Left kidney (tissue), 2 donors: ENCODE data around the gene CDH22. TPM values are rescaled to one million over a fixed set of nuclear protein-coding genes. Genes with fewer than 3 reads are reported as not detected.

Source experiments
- DNase-seq: peaks from one replicate; pipeline ENCODE4 v3.0.0-alpha.2; 2013
- polyA plus RNA-seq: library from polyadenylated mRNA; unstranded; fragments of 120-200 nt; gene quantifications from one replicate; pipeline ENCODE4 v1.2.1, GENCODE V29; 2013; ENCODE audit not compliant: insufficient read length

The CDH22 gene
- polyA plus RNA-seq, 1 donor: not detected

DNA sequence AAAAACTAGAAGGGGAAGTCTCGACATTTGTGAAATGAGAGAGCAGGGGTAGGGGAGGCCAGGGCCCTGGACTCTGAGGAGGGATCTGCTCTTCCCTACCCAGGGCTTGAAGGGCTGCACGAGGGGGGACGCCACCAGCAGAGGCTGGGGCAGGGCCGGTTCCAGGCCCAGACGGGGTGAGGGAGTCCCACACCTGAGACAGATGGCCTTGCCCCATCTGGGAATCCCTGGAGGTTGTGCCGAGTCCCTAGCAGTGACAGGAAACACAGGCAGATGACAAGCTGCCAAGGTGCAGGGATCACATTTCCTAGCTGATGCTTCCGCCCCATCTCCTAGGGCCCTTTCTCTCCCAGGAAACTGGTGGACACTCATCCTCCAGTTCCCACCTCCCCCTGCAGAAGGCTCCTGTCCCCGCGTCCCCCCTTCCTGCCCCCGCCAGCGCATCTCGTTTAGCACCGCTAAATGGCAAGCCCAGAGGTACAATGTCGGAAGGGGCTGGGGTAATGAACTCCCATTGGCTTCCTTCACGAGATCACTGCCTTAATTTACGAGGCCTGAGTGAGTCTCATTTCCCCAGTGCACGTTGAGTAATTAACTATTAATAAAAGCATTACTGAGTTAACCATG lies 35.2 kb upstream of the CDH22 start:
- DNase-seq: no peak

DNA sequence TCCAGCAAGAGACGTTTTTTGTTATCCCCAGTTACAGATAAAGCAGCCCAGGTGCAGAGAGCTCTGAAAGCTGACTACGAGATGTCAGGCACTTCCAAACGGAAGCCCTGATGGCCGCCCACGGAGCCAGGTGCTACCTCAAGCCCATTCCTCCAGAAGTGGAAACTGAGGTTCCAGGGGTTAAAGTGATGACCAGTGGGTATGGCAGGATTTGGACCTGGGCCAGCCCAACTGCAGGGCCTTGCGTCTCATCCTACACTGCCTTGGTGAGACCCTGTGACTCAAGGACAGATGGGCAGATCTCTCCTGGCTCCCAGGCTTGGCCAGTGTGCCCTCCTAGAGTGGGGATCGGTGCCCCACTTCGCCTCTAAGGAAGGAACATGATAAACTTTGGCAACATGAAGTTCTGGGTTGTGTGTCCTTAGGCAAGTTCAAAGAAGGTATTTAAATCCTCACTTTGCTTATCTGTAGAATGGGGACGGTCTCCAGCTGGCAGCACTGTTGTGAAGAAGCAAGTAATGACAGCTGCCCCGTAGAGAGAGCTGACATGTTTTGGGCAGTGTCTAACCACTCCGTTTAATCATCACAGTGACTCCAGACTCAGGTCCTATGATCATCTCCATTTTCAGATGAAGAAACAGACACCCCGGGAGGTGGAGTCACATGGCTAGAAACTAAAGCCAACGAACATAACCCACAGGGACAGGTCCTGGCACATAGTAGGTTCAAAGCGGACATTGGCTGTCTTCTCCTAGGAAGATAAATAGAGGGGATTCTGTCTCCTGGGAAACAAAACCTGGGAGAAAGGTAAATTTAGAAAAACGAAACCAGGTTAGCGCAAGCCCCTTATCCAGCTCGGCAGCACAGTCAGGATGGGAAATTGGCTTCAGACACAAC lies 34.4 kb upstream of the CDH22 start:
- DNase-seq: no peak

- no peak for DNase-seq
Observed at GRCh38 chr20:46342010-46342378, 33.7 kb upstream of the CDH22 start.

DNA sequence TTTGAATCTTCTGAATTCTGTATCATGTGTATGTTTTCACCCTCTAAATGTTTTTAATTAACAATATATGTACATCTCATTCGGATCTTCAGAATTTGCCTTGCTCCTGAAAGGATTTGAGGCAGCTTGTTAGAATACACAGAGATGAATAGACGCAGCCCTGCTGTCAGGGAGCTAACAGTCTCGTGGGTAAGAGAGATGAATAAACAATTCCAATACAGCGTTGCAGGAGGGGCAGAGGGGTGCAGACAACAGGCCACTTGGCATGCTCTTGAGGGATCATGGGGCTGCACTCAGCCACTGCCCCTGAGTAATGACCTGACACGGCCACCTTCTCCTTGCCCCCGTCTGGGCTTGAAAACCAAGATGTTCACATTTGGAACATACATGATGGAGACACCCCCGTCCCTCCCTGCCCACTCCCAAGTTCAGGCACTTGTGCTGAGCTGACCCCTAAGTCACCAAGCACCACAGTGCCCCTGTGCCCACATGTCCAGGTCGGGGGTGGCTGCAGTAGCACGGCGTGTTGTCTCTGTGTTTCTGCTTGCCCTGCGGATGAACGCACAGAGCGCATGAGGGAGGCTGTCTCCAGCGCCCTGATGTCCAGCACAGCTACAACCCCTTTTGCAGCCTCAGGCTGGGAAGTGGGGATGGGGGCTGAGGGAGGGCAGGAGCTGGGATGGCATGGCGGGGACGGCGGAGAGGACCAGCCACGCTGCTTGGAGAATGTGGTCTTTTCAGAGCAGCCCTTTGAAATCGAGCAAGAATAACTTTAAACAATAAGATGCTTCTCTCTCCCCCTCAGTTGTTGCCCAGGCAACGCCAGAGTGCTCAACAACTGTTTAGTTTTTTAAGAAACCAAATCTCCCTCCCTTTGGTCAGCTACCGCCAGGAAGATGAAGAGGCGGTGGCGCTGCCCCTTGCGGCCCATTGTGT lies 33.0 kb upstream of the CDH22 start:
- DNase-seq: no peak

DNA sequence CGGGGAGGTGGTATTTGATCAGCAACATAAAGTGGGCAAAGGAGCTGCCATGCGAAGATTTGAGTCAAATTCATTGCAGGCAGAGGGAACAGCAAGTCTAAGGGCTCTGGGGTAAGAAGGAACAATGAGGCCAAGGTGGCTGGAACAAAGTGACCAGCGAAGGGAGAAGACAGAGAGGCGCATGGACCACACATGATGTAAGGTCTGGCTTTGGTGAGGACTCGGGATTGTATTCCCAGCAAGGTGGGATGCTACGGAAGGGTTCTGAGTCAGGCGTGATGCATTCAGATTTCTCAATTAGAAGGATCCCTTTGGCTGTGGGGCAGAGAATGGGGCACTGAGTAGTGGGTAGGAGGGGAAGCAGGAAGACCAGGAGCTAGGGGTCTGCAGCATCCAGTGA lies 30.7 kb upstream of the CDH22 start:
- no peak for DNase-seq

GRCh38 chr20:46336735-46337134 lies 28.4 kb upstream of the CDH22 start:
- DNase-seq: no peak

DNA sequence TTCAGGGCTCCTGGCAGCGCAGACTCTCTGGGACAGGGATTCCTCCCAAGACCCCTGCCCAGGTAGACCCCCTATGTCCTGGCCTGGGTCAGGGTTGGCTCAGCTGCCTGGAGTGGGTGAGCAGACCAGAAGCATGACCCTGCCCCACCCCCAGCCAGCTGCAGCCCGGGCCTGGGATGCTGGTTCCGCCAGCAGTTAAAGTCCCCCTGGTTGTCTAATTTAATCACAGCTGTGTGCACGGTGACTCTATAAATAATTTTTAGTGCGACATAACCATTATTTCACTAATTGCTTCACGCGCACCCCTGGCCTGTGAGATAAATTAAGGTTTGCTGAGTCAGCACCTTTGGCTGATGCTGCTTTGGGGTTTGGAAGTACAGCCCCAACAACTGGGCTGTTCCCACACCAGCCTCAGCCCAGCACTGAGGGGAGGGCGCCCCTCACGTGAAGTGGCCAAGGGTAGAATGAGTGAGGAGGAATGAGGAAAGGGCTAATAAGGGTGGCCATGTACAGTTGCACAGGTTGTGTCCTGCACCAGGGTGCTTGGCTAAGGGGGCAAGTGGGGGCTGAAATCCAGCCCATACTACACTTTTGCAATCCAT lies 26.1 kb upstream of the CDH22 start:
- DNase-seq: no peak

DNA sequence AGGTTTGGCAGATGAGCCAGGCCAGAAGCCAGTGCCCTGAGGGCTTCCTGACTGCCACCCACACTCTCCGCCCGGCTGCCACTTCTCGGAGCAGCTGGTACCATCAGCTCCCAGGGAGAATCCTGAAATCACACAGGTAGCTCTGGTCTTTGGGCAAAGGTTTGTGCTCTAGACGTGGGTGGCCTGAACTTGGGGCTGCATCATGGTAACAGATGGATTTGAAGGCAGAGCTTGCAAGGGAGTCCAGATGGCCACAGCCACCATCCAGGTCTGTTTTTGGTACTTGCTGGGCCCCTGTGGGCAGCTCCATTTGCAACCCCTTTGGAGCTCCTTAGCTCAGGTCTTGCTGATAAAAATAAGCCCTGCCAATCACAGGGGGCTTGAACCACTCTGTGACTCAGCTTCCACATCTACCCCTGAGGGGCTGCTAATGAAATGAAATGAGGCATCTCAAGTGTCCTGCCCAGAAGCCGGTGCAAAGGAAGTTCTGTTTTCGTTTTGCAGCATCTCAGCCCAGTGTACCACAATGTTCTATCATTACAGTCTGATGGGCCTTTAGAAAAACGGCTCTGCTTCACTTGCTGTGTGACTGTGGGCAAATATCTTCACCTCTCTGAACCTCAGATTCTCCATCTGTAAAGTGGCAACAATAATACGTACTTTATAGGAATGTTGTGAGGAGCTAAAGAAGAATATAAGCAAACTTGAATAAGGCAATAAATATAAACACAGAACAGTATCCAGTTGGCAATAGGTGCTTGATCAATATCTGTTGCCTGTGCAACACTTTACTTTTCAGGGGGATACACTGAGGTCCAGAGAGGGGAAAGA lies 25.1 kb upstream of the CDH22 start:
- DNase-seq: no peak

GRCh38 chr20:46332373-46333160 lies 24.3 kb upstream of the CDH22 start:
- DNase-seq: no peak

DNA sequence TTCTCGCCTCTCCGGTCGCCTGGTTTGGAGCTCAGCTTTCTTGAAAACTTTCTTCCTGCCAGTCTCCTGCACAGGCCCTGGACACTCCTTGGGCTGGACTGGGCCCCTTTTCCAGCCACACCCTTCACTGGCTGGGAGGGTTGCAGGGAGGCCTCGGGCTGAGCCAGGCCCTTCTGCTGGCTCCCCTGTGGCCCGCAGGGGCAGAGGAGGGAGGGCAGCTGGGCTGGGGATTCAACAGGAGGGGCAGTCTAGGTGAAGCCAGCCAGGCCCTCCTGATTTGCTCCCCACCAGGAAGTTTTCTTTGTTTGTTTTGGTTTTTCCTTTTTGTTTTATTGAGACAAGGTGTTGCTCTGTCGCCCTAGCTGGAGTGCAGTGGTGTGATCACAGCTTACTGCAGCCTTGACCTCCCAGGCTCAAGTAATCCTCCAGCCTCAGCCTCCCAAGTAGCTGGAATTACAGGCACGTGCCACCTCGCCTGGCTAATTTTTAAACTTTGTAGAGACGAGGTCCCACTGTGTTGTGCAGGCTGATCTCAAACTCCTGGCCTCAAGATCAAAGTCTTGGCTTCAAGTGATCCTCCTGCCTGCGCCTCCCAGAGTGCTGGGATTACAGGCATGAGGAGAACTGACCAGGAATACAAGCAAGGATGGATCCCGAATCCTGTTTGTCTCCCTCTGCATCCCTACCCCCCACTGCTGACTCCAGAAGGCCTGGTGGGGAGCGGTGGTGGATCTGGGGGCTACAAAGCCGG lies 23.5 kb upstream of the CDH22 start:
- no peak for DNase-seq

DNA sequence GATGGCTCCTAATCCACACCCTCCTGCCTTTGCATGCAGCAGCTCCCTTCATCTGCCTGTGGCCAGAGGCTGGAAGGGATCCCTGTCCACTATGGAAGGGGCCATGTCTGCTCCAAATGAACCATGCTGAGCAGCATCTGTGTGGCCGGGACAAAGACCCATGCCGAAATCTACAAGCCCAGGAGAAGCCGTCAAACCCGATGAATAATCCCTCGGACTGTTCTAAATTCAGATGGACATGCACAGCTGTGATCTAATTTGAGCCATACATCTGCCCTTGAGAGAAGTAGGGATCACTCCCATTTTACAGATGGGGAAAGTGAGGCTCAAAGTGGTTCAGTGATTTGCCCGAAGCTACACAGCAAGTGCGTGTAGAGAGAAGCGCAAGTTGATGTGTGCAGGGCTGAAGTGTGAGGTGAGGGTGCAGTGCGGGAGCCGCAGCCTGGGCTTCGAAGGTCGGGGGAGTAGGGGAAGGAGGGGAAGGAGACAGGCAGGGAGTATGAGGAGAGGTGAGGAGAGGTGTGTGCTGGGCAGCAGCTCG lies 22.6 kb upstream of the CDH22 start:
- DNase-seq: no peak

- no peak for DNase-seq
Observed at GRCh38 chr20:46330072-46330763, 21.9 kb upstream of the CDH22 start.

GRCh38 chr20:46328200-46328882 lies 20.0 kb upstream of the CDH22 start:
- no peak for DNase-seq

- DNase-seq: no peak
Observed at GRCh38 chr20:46327557-46327956, 19.3 kb upstream of the CDH22 start.

- no peak for DNase-seq
Observed at GRCh38 chr20:46325789-46326188, 17.5 kb upstream of the CDH22 start.

DNA sequence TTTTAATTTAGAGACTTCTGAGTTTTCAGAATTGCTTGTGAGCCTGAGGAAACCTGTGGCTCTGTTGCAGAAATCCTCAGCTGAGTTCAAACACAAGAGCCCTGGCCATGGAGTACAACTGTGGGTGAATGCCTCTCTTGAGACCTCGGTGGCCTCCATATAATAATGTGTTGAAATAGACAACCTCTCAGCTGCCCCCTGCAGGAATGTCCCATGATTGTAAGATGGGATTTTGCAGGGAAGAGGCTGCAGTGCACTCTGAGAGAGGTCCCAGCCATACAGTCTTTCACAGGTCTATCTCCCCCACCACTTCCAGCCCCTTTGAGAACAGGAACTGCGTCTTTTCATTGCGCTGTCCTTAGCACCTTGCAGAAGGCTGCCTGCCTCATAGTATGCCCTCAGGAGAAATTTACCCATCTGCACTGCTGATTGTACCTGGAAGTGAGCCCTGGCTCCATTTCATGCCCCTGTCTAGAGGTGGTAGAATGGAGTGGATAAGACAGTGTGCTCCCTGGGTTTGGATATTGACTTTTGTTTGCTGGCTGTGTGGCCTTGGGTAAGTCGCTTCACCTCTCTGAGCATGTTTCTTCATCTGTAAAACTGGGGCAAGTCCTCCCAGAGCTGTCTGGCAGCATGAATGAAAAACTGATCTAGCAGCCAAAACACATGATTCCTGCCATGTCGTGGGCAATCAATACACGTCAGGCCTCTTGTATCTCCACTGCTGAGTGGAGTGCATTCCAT lies 16.8 kb upstream of the CDH22 start:
- no peak for DNase-seq

DNA sequence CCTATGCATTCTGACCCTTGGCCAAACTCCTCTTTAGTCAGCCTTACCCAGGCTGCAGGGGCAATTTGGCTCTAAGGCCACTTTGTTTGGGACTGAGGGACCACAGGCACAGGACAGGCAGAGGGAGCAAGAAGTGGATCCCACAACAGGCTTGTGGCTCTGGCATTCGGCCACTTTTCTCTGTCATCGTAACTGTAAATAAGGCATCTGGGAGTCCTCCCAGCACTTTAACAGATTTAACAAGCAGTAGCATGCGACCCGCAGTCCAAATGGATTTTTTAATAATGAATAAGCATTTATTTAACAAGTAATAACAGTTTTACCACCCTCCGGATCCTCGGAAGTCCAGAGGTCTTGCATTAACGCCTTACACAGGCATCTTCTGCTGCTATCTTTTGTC lies 16.1 kb upstream of the CDH22 start:
- no peak for DNase-seq
